ENCODE measurements around the gene LRP3.

GRCh38 chr19:33156334-33156733, 37.8 kb upstream of the LRP3 start:
- no peak for TF ChIP-seq EZH2 (IDR thresholded peaks at IDR 0.05; ENCODE audit: borderline replicate concordance, insufficient read depth, low read depth, low read length, poor library complexity, severe bottlenecking)
- TF ChIP-seq, protein P1, sequence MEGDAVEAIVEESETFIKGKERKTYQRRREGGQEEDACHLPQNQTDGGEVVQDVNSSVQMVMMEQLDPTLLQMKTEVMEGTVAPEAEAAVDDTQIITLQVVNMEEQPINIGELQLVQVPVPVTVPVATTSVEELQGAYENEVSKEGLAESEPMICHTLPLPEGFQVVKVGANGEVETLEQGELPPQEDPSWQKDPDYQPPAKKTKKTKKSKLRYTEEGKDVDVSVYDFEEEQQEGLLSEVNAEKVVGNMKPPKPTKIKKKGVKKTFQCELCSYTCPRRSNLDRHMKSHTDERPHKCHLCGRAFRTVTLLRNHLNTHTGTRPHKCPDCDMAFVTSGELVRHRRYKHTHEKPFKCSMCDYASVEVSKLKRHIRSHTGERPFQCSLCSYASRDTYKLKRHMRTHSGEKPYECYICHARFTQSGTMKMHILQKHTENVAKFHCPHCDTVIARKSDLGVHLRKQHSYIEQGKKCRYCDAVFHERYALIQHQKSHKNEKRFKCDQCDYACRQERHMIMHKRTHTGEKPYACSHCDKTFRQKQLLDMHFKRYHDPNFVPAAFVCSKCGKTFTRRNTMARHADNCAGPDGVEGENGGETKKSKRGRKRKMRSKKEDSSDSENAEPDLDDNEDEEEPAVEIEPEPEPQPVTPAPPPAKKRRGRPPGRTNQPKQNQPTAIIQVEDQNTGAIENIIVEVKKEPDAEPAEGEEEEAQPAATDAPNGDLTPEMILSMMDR (IDR thresholded peaks at IDR 0.05): no peak

Data from B cell (primary cell).